SK-N-SH (cell line): Measurements from ENCODE around the gene HK2.

ENCODE experiments used
- ELF1 ChIP-seq: IDR thresholded peaks from 2 replicates; pipeline ENCODE4 v1.4.0; 2012
- EZH2phosphoT487 ChIP-seq: fragments of 200-600 bp; sonication (generic); IDR thresholded peaks from 2 replicates; pipeline ENCODE4 v1.6.1; 2017; ENCODE audit warnings: low read depth, mixed run types, mild to moderate bottlenecking, antibody characterized with exemption, moderate library complexity, borderline replicate concordance
- GABPA ChIP-seq: IDR thresholded peaks from 2 replicates; pipeline ENCODE4 v1.4.0; 2012; ENCODE audit warnings: low read depth, mild to moderate bottlenecking
- TF ChIP-seq, protein P1 (sequence below): IDR thresholded peaks from 2 replicates; pipeline ENCODE4 v1.6.1; 2012; ENCODE audit warnings: mild to moderate bottlenecking, low read depth, low read length, moderate library complexity
- TF ChIP-seq, protein P2 (sequence below): IDR thresholded peaks from 2 replicates; pipeline ENCODE4 v1.4.0; 2012; ENCODE audit warnings: low read depth, borderline replicate concordance

DNA sequence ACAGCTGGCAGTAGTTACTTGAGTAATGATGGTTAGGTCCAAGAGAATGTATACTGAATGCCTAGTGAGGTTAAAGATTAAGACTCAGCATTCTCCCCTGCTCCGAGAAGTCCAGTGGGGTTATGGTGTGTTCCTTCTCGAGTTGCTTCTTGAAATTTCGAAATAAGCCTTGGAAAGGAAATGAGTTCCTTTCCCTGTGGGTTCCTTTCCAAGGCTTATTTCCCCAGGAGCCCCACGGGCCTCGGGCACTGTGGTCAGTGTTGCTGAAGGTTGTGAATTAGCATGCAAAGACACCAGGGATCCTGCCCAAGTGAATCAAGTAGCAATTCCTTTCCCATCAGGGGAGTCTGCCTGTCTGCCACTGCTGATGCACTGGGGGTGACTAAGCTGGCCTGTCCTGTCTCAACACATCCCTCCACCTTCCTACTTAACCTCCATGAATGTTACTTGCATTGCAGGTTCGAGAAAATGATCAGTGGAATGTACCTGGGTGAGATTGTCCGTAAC is 53.6 kb downstream of the HK2 start:
- TF ChIP-seq GABPA (no peak), EZH2phosphoT487 (no peak), ELF1 (no peak)
- TF ChIP-seq, protein P1, sequence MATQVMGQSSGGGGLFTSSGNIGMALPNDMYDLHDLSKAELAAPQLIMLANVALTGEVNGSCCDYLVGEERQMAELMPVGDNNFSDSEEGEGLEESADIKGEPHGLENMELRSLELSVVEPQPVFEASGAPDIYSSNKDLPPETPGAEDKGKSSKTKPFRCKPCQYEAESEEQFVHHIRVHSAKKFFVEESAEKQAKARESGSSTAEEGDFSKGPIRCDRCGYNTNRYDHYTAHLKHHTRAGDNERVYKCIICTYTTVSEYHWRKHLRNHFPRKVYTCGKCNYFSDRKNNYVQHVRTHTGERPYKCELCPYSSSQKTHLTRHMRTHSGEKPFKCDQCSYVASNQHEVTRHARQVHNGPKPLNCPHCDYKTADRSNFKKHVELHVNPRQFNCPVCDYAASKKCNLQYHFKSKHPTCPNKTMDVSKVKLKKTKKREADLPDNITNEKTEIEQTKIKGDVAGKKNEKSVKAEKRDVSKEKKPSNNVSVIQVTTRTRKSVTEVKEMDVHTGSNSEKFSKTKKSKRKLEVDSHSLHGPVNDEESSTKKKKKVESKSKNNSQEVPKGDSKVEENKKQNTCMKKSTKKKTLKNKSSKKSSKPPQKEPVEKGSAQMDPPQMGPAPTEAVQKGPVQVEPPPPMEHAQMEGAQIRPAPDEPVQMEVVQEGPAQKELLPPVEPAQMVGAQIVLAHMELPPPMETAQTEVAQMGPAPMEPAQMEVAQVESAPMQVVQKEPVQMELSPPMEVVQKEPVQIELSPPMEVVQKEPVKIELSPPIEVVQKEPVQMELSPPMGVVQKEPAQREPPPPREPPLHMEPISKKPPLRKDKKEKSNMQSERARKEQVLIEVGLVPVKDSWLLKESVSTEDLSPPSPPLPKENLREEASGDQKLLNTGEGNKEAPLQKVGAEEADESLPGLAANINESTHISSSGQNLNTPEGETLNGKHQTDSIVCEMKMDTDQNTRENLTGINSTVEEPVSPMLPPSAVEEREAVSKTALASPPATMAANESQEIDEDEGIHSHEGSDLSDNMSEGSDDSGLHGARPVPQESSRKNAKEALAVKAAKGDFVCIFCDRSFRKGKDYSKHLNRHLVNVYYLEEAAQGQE: no peak
- TF ChIP-seq, protein P2, sequence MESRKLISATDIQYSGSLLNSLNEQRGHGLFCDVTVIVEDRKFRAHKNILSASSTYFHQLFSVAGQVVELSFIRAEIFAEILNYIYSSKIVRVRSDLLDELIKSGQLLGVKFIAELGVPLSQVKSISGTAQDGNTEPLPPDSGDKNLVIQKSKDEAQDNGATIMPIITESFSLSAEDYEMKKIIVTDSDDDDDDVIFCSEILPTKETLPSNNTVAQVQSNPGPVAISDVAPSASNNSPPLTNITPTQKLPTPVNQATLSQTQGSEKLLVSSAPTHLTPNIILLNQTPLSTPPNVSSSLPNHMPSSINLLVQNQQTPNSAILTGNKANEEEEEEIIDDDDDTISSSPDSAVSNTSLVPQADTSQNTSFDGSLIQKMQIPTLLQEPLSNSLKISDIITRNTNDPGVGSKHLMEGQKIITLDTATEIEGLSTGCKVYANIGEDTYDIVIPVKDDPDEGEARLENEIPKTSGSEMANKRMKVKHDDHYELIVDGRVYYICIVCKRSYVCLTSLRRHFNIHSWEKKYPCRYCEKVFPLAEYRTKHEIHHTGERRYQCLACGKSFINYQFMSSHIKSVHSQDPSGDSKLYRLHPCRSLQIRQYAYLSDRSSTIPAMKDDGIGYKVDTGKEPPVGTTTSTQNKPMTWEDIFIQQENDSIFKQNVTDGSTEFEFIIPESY: no peak
